Prostate gland (tissue), 2 donors: Measurements from ENCODE around the gene SAMD4A.

Experiments
- CTCF ChIP-seq, 4 experiments: fragments of 200-600 bp in 2 of 4; fragments of 450-650 bp in 2 of 4; sonication (generic) in 2 of 4; IDR thresholded peaks; 1 replicate in 3 of 4; 2 replicates in 1 of 4; pipeline ENCODE4 v1.5.1; 2016 to 2019; ENCODE audit warnings: antibody characterized with exemption in 4 of 4, mild to moderate bottlenecking in 2 of 4, moderate library complexity in 2 of 4
- POLR2A ChIP-seq: fragments of 450-650 bp; IDR thresholded peaks from one replicate; pipeline ENCODE4 v1.6.1; 2016; ENCODE audit warnings: antibody characterized with exemption, mild to moderate bottlenecking
- POLR2AphosphoS5 ChIP-seq: sonication (generic); formaldehyde crosslinking; IDR thresholded peaks from one replicate; pipeline ENCODE4 v1.6.1; 2017; ENCODE audit warnings: antibody characterized with exemption

GRCh38 chr14:54594537-54594936 is 27.6 kb downstream of the SAMD4A start:
- TF ChIP-seq CTCF (IDR thresholded peaks at IDR 0.05) (no peak), POLR2AphosphoS5 (no peak), POLR2A (no peak)
